PC-3 (cell line): ENCODE results near the gene STX8.

Experiments used
- CTCF ChIP-seq: fragments of 300-600 bp; sonication (generic); conservative IDR thresholded peaks from 2 replicates; pipeline ENCODE4 v1.5.1; 2017; ENCODE audit warnings: antibody characterized with exemption, low read depth, mild to moderate bottlenecking, low read length
- EZH2 ChIP-seq: fragments of 300-600 bp; sonication (generic); IDR thresholded peaks from one replicate; pipeline ENCODE4 v1.6.1; 2017; ENCODE audit warnings: antibody characterized with exemption, mild to moderate bottlenecking, low read length; ENCODE audit not compliant: unreplicated experiment
- EZH2phosphoT487 ChIP-seq: fragments of 300-600 bp; sonication (generic); IDR thresholded peaks from 2 replicates; pipeline ENCODE4 v1.6.1; 2018; ENCODE audit warnings: mild to moderate bottlenecking, antibody characterized with exemption, low read length, borderline replicate concordance

DNA sequence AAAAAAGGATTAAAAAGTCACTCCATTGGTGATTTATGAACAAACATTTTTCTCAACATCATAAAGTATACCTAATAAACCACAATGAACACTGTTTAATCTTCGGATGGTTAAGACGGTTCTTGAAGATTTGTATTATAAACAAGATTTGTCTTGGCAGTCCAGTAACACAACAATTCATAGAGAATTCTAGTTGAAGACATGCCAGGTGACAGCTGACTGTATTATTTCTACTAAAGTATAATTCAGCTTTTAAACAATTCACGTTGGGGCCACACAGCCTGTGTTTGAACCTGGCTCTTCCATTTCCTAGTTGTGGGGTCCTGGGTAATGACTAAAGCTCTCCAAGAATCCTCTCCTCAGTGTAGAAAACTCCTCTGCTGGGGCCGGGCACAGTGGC, 22.0 kb downstream of the STX8 start:
- no peak for TF ChIP-seq CTCF
- no peak for TF ChIP-seq EZH2
- no peak for TF ChIP-seq EZH2phosphoT487
